GM19372 (cell line): ENCODE data around the gene ATP4B.

Source experiments
- ATAC-seq: cut with Tn5 transposase; IDR thresholded peaks from one replicate; pipeline ENCODE4 v1.9.1; 2021; ENCODE audit warnings: mild to moderate bottlenecking, low read depth, moderate library complexity; ENCODE audit not compliant: unreplicated experiment

Gene ATP4B

GRCh38 chr13:113643593-113643992, 14.4 kb downstream of the ATP4B start:
- ATAC-seq, result no peak

- ATAC-seq, result no peak
Measured at GRCh38 chr13:113642563-113642962, 15.4 kb downstream of the ATP4B start.

GRCh38 chr13:113641426-113641825, 16.6 kb downstream of the ATP4B start:
- ATAC-seq, result no peak

DNA sequence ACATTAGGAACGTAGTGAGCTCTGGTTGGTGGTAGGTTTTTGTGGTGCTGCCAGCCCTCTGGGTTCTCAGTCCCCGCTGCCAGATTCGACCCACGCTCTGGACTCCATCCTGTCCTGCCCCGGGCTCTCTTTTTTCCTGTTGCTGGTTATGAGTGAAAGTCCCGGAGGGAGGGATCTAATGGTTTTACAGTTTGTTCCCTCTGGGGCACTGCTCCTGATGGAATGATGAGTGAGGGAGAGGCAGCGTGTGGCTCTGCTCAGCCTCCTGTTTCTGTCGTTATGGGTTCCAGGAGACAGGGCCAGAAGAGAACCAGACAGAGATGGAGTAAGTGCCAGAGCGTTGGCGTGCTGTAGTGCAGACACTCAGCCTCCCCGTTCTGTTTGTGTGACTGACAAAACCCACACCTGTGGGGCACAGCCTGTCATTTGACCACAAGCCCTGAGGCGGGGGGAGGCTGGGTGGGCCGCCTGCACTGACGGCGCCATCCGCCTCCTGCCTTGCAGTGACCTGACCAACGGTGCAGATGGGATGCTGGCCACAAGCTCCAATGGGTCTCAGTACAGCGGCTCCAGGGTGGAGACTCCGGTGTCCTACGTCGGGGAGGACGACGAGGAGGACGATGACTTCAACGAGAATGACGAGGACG, 18.3 kb downstream of the ATP4B start:
- ATAC-seq, result no peak

GRCh38 chr13:113638806-113639205, 19.2 kb downstream of the ATP4B start:
- ATAC-seq, result no peak

- ATAC-seq, result no peak
Measured at GRCh38 chr13:113638173-113638746, 19.7 kb downstream of the ATP4B start.

DNA sequence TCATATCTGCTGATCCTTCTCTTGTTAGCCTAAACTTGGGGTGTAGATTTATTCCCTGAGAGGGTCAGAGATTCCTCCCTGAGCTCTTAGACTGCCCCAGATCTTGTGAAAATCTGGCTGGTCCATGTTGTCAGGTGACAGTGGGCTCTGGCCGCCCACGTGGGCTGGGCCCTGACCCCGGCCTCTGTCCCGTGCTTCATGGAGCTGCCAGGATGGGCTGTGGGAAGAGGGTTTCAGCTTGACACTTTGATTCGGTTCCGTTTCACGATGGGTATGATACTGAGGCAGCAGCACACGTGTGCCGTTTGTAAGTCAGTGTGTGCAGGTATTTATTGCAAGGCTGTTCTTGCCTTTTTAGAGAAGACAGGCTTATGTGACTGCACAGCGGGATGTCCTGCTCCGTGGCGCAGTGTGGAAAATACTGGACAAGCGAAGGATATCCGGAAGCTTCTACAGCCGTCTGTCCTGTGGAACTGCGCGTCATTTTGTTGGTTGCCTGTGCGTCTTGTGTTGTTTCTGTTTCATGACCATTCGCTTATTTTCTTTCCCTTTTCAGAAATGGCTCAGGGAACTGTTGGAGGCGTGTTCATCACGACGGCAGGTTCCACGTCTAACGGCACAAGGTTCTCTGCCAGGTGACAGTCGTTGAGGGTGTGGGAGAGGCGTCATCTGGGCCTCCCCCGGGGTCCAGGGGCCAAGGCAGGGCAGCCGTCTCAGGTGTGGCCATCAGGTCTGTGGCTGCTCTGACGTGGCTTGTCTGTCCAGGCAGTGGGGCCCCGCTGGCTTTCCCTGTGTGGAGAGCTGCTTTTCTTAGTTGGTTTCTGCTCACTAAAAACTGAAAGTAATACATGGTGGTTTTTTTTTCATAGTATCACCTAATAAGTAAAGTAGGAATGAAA, 20.5 kb downstream of the ATP4B start:
- ATAC-seq, result no peak

- ATAC-seq, result no peak
Measured at GRCh38 chr13:113636266-113636963, 21.6 kb downstream of the ATP4B start.

DNA sequence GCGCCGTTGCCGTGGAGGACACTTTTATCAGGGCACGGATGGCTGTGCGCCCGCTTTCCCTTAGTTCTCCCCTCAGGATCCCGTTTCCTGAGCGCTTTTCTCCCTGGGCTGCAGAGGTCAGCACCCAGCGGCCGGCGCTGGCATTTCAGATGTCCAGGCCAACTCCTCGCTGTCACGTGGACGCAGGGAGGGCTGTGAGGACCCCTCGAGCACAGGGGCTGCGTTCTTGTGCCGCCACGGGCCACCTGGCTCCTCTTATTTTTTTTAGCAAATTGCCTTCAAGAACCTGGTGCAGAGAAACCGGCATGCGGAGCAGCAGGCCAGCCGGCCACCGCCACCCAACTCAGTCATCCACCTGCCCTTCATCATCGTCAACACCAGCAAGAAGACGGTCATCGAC, 22.3 kb downstream of the ATP4B start:
- ATAC-seq, result no peak

GRCh38 chr13:113635048-113635420, 23.0 kb downstream of the ATP4B start:
- no peak for ATAC-seq

- ATAC-seq, result no peak
Measured at GRCh38 chr13:113634279-113635047, 23.5 kb downstream of the ATP4B start.

GRCh38 chr13:113633485-113633873, 24.5 kb downstream of the ATP4B start:
- ATAC-seq, result no peak

DNA sequence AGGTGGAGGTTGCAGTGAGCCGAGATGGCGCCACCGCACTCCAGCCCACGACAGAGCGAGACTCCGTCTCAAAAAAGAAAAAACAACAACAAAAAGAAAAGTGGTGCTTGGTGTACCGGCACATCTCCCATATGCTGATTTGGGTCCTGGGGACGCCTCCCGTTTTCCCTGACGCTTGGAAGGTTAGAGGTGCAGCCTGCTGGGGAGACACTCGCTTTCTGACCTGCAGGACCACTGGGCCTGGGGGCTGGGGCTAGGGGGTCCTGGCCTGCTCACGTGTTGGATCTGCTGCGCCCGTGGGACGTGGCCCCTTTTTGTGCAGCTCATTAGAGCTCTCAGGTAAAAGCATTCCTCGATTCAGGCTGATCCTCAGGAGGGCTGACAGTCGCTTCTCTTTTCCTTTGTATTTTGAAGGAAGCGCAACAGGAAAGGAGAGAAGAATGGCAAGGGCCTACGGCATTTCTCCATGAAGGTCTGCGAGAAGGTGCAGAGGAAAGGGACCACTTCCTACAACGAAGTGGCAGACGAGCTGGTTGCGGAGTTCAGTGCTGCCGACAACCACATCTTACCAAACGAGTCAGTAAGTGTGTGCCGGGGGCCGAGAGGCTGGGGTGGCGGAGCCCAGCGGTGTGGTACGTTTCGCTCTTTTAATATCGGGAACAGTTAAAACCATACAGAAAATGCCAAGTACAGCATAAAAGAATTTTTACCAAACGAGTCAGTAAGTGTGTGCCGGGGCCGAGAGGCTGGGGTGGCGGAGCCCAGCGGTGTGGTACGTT, 25.1 kb downstream of the ATP4B start:
- ATAC-seq, result no peak

DNA sequence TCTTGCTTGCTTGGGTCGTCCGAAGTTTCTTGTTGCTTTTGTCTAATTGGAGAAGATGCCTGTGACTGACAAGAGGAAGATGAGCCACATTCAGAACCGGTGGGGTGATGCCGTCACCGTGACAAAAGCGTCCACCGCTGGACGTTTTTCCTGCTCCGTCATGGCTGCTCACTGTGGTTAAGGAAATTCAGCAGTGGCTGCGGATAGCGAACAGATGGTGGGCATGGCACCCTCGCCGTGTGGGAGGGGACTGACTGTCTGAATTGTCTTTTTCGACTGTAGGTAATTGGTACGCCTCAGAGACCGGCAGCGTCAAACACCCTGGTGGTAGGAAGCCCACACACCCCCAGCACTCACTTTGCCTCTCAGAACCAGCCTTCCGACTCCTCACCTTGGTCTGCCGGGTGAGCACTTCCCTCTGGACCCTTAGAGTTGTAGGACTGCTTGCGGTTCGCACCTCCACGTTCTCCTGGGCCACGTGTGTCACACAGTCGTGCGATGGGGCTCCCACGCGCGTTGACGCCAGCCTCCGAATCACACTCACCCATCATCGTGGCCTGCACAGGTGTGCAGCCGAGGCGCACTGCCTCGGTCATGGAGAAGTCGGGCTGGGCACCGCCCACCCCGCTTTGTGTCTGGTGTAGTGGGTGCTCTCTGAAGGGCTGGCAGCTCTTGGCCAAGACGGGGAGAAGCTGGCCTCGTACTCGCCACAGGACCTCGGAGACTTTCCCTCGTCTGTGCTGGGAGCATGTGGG, 26.5 kb downstream of the ATP4B start:
- no peak for ATAC-seq

DNA sequence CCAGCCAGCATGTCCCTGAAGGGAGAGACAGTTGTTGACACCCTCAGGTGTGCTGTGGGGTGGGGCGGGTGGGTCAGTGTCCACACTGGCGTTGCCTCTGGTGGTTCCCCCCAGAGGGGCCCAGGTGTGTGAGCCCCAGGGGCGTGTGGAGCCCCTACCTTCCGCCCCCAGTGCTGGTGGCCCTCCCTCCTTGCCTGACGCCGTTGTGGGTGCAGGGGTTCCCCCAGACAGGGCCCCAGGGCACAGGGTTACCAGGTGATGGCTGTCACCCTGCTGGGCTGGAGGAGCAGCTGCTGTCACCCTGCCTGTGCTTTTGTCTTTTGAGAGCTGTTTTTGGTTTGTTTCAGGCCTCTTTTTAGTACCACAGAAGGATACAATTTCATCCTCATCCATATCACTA, 27.2 kb downstream of the ATP4B start:
- ATAC-seq, result no peak

- no peak for ATAC-seq
Measured at GRCh38 chr13:113630296-113630695, 27.7 kb downstream of the ATP4B start.

GRCh38 chr13:113629866-113630265, 28.1 kb downstream of the ATP4B start:
- ATAC-seq, result no peak

GRCh38 chr13:113628291-113629270, 29.4 kb downstream of the ATP4B start:
- no peak for ATAC-seq
